NCI-H82 treated with DMSO at 0.1 percent for 48 hours (cell line): ENCODE data around the gene STAM2.

Experiments
- DNase-seq: peaks from one replicate; lab custom pipeline; 2025; ENCODE audit not compliant: unreplicated experiment; lab: John Stamatoyannopoulos, UW

STAM2 gene

DNA sequence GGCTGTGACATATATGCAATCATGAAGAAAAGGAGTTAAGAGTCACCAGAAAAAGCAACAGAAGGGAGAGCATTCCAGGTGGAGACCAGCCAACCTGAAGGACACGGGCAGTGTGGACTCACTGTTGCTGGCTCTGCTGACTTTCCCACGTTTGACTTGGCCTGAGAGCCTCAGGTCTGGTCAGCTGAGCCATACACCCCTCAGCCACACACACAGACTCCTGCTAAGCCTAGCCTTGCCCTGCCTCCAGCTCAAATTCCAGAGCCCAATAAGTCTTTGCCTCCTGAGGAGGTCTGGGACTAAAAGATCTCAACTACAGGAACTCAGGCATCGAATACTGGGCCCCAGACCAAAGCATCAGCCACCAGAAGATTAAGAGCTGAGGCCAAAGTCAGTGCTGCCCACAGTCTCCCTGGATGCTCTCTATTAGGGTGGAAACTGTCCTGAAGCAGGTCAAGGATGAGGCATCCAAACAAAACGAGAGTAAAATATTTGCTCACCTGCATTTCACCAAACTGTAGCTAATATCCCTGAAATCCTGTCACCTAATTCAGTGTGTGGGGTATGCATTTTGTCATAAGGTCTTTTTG lies 100.0 kb downstream of the STAM2 start:
- DNase-seq: no peak

- DNase-seq: no peak
These were observed 103.6 kb downstream of the STAM2 start for GRCh38 chr2:152072011-152072410.

- DNase-seq: no peak
These were observed 104.0 kb downstream of the STAM2 start for GRCh38 chr2:152071518-152071917.

- no peak for DNase-seq
These were observed 104.5 kb downstream of the STAM2 start for GRCh38 chr2:152071092-152071491.

- DNase-seq: no peak
These were observed 107.3 kb downstream of the STAM2 start for GRCh38 chr2:152068226-152068625.

GRCh38 chr2:152067823-152068222 lies 107.7 kb downstream of the STAM2 start:
- no peak for DNase-seq
